PFSK-1 (cell line): ENCODE measurements around the gene TCHP.

Experiments used
- FOXP2 ChIP-seq: optimal IDR thresholded peaks from 2 replicates; pipeline ENCODE3; 2011; ENCODE audit warnings: borderline replicate concordance, control low read depth, inconsistent platforms; ENCODE audit not compliant: insufficient read depth; ENCODE audit errors: extremely low read length, extremely low read depth
- POLR2AphosphoS5 ChIP-seq: IDR thresholded peaks from 2 replicates; pipeline ENCODE4 v1.6.1; 2012; ENCODE audit warnings: low read depth, mild to moderate bottlenecking, control low read depth, low read length, moderate library complexity
- SIN3A ChIP-seq: IDR thresholded peaks from 2 replicates; pipeline ENCODE4 v1.6.1; 2012; ENCODE audit warnings: mild to moderate bottlenecking, low read length, moderate library complexity, borderline replicate concordance; ENCODE audit not compliant: insufficient read depth
- TAF1 ChIP-seq: IDR thresholded peaks from 2 replicates; pipeline ENCODE4 v1.6.1; 2012; ENCODE audit warnings: low read length, control low read depth, borderline replicate concordance; ENCODE audit not compliant: insufficient read depth
- TF ChIP-seq, protein P1 (sequence below), 2 experiments: IDR thresholded peaks; 2 replicates each; pipeline versions ENCODE4 v1.6.1 to v1.8.0; 2011 to 2012; ENCODE audit warnings: low read depth in 2 of 2, low read length in 2 of 2, control low read depth in 1 of 2, inconsistent platforms in 1 of 2, mild to moderate bottlenecking in 1 of 2, moderate library complexity in 1 of 2; ENCODE audit not compliant: insufficient read depth in 1 of 2

Gene TCHP

DNA sequence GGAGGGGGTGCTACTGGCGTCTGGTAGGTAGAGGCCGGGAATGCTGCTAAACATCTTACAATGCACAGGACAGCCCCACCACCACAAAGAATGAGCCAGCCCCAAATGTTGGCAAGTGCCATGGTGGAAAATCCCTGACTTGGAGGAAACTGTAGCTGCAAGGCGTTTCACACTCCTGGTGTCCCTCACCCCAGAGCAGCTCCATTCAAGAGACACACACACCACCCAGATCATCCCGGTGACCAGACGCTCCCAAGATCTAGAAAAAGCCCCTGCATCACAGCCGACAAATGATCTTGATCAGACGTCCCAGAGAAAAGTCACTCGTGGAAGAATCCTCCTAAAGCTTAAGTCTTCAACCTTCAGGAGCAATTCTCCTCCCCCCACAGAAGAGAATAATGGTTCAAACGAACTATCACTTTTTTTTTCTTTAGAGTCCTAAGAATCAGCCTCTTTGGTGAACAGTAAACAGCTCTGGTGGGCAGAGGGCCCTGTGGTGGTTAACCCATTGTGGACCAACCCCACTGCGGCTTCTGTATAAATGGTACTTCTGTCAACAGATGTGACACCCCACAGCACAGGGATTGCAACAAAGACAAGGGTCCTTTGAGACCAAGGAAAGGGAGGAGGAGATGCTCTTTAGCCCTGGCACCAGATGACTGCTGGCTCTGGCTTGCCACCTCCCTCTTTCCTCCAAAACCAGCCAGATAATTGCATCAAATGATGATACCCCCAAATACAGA, 22.4 kb upstream of the TCHP start:
- TF ChIP-seq SIN3A (no peak), POLR2AphosphoS5 (no peak), TAF1 (no peak), FOXP2 (no peak)
- TF ChIP-seq, protein P1, sequence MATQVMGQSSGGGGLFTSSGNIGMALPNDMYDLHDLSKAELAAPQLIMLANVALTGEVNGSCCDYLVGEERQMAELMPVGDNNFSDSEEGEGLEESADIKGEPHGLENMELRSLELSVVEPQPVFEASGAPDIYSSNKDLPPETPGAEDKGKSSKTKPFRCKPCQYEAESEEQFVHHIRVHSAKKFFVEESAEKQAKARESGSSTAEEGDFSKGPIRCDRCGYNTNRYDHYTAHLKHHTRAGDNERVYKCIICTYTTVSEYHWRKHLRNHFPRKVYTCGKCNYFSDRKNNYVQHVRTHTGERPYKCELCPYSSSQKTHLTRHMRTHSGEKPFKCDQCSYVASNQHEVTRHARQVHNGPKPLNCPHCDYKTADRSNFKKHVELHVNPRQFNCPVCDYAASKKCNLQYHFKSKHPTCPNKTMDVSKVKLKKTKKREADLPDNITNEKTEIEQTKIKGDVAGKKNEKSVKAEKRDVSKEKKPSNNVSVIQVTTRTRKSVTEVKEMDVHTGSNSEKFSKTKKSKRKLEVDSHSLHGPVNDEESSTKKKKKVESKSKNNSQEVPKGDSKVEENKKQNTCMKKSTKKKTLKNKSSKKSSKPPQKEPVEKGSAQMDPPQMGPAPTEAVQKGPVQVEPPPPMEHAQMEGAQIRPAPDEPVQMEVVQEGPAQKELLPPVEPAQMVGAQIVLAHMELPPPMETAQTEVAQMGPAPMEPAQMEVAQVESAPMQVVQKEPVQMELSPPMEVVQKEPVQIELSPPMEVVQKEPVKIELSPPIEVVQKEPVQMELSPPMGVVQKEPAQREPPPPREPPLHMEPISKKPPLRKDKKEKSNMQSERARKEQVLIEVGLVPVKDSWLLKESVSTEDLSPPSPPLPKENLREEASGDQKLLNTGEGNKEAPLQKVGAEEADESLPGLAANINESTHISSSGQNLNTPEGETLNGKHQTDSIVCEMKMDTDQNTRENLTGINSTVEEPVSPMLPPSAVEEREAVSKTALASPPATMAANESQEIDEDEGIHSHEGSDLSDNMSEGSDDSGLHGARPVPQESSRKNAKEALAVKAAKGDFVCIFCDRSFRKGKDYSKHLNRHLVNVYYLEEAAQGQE (IDR thresholded peaks at IDR 0.05; ENCODE audit: insufficient read depth in 1 of 2, low read depth in 2 of 2, low read length in 2 of 2): no peak

DNA sequence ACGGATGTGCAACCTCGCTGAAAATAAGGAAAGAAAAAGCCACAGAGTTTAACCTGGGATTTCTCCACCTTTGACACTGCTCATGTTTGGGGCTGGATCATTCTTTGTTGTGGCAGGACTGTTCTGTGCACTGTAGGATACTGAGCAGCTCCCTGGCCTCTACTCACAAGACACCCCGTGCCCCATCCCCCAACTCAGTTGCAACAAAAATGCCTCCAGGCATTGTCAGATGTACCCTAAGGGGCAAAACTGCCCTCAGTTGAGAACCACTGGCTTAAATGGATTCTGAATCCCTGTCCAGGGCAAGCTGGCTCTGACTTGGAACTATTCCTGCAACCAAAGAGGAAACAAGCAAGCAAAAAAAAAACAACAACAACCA, 21.8 kb upstream of the TCHP start:
- TF ChIP-seq, protein P1 (IDR thresholded peaks at IDR 0.05; ENCODE audit: insufficient read depth in 1 of 2, low read depth in 2 of 2, low read length in 2 of 2): no peak
- TF ChIP-seq TAF1: no peak
- no peak for TF ChIP-seq FOXP2
- no peak for TF ChIP-seq POLR2AphosphoS5

DNA sequence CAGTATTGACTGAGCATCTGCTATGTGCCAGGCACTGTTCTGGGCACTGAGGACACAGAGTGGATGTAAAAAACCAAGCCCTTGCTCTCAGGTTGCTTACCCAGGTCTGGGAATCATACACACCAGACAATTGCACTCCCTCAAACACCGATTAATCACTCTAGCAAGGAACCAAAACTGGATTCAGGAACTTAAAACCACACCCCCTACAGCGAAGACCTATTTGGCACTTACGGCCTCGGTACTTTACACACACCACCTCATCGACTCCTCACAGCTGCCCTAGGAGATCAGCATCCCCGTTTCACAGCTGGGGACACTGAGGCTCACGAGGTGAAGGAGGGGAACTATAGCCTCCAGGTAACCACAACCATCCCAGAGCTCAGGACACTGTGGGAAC, 21.3 kb upstream of the TCHP start:
- no peak for TF ChIP-seq POLR2AphosphoS5
- TF ChIP-seq, protein P1 (IDR thresholded peaks at IDR 0.05; ENCODE audit: insufficient read depth in 1 of 2, low read depth in 2 of 2, low read length in 2 of 2): no peak
- TF ChIP-seq TAF1: no peak
- TF ChIP-seq SIN3A: no peak
- TF ChIP-seq FOXP2: no peak

DNA sequence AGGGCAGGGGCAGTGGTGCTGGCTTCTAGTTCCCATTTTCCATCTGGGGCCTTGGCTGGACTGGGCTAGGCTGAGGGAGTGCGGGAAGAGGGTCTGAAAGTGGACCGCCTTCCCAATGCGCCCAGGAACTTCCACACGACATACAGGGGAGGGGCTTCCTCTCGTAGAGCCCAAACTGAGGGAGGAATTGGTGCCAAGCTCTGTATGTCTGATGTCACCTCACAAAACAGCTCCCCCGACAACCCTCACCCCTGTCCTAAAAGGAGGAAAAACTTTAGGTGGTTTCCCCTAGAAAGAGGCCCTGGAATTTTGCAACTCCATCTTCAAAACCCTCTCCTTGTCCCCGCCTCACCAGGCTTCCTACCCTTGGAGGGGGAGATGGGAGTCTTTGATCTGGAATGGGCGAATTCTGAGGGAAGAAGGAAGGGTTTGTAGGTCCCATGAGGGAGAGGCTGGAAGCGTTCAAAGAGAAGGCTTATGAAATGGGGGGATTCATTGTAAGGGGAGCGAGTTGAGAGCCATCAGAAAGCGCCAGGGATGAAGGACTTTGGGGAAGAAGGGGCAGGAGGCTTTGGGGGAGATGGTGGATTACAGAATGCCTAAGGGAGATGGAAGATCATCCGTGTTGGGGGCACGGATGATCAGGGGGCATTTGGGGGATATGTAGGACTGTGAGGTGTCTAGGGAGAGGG, 20.6 kb upstream of the TCHP start:
- no peak for TF ChIP-seq FOXP2
- TF ChIP-seq, protein P1 (IDR thresholded peaks at IDR 0.05; ENCODE audit: insufficient read depth in 1 of 2, low read depth in 2 of 2, low read length in 2 of 2): no peak
- TF ChIP-seq SIN3A: no peak
- TF ChIP-seq TAF1: no peak
- TF ChIP-seq POLR2AphosphoS5: no peak
